Psoas muscle (tissue), 8 donors: Measurements from ENCODE around the gene TAPT1. TPM values are rescaled to one million over a fixed set of nuclear protein-coding genes. Genes with fewer than 3 reads are reported as not detected.

Experiments used
- ATAC-seq, 4 donors: fragments of 200-7000 bp; cut with Tn5 transposase; one replicate each; pipeline ENCODE4 v1.9.1; 2020; ENCODE audit warnings: moderate library complexity in 3 of 4, mild to moderate bottlenecking in 2 of 4
- DNase-seq, 2 donors: peaks; one replicate each; pipeline ENCODE4 v3.0.0-alpha.2; 2020
- H3K27ac ChIP-seq: fragments of 200-600 bp; one replicate; pipeline ENCODE4 v1.8.0; 2022
- H3K27me3 ChIP-seq, 3 donors: fragments of 200-600 bp in 1 of 3; one replicate each; pipeline versions ENCODE4 v1.6.1 to v1.8.0; 2013 to 2022; ENCODE audit warnings: low read length in 2 of 3, mild to moderate bottlenecking in 2 of 3, moderate library complexity in 1 of 3; ENCODE audit not compliant: insufficient read depth in 3 of 3
- H3K36me3 ChIP-seq, 2 donors: fragments of 200-600 bp in 1 of 2; one replicate each; pipeline versions ENCODE4 v1.6.1 to v1.8.0; 2013 to 2022; ENCODE audit warnings: low read depth in 1 of 2, mild to moderate bottlenecking in 1 of 2, moderate library complexity in 1 of 2; ENCODE audit not compliant: insufficient read depth in 1 of 2
- H3K4me1 ChIP-seq: fragments of 200-600 bp; one replicate; pipeline ENCODE4 v1.8.0; 2022
- H3K4me3 ChIP-seq: fragments of 200-600 bp; one replicate; pipeline ENCODE4 v1.8.0; 2022; ENCODE audit warnings: mild to moderate bottlenecking
- H3K9me3 ChIP-seq: fragments of 200-600 bp; one replicate; pipeline ENCODE4 v1.8.0; 2022
- WGBS, 3 donors: extraction: QIAGEN DNeasy Blood & Tissue Kit; methylation state at CpG; one replicate each; pipeline versions ENCODE4 v1.1.6 to v1.1.7; 2013; 5-methylcytosine and 5-hydroxymethylcytosine counted together
- intact Hi-C, 2 donors: fragments of 100-400 bp; cut with DNase I; formaldehyde crosslinking; loops; one replicate each; pipeline versions ENCODE4 v1.11.0 to v1.14.2; 2022
- polyA plus RNA-seq, 3 donors: library from polyadenylated mRNA; stranded (reverse); fragments of 200-250 nt; gene quantifications; one replicate each; pipeline ENCODE4 v1.2.3, GENCODE V29; 2013
- total RNA-seq, 4 donors: library from RNA; stranded (reverse); fragmentation: NEBNext Ultra II Directional in 2 of 4; extraction: Animal tissue kit (Norgen Biotek cat#: 25700) in 2 of 4; gene quantifications; one replicate each; pipeline versions ENCODE4 v1.2.1 to v1.2.4, GENCODE V29; 2021 to 2023
- TF ChIP-seq, protein P1 (sequence below): fragments of 200-600 bp; IDR thresholded peaks from one replicate; pipeline ENCODE4 v1.8.0; 2022; ENCODE audit warnings: antibody characterized with exemption
- donor health status: healthy with polysubstance abuse.
- donor health status: DM: no; HTN: no; CAD: no; lungs with moderate emphysema.
- donor health status: Bipolar disorder and iron deficiency.
- donor health status: healthy.
- donor health status: DM: yes; HTN: yes; CAD: no.
- donor health status: DM: no; HTN: no; CAD: no.
- donor health status: DM: no; HTN: no; CAD: no.
- donor health status: DM: yes; HTN: yes; CAD: no.

The TAPT1 gene
- total and polyA plus RNA-seq, 7 donors: 14.2 to 101 (median 46.9) TPM

DNA sequence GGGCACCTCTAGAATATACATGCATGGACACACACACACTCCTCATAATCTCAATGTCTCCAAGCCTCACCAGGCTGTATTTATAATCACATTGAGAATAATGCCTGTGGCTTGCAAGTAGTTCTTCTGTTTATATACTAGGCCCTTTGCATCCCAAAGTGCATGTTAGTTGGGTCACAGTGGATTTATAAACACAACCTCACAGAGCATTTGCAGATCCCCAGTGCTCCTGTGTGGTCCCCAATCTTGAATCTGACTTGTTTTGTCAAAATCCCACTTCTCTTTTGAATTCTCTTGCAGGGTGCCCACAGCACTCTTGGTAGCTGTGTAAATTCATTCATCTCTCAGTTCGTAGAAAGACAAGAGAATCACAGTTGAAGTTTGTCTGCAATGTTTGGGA lies 92.9 kb downstream of the TAPT1 start:
- no peak for ATAC-seq

DNA sequence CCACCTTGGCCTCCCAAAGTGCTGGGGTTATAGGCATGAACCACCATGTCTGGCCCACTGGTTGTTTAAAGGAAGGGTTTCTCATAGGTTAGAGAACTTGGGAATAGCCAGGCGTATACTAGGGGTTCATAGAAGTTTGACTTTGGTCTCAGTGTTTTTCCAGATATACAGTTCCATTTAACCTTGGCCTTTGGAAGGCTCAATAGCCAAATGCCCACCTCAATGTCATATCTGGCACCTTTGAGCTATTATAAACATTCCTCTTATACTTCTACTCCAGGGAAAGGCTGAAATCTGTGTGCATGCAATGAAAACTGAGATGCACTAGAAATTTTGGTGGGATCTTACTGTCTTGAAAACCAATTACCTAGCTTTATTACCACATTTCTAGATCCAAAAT lies 95.0 kb downstream of the TAPT1 start:
- TF ChIP-seq, protein P1, sequence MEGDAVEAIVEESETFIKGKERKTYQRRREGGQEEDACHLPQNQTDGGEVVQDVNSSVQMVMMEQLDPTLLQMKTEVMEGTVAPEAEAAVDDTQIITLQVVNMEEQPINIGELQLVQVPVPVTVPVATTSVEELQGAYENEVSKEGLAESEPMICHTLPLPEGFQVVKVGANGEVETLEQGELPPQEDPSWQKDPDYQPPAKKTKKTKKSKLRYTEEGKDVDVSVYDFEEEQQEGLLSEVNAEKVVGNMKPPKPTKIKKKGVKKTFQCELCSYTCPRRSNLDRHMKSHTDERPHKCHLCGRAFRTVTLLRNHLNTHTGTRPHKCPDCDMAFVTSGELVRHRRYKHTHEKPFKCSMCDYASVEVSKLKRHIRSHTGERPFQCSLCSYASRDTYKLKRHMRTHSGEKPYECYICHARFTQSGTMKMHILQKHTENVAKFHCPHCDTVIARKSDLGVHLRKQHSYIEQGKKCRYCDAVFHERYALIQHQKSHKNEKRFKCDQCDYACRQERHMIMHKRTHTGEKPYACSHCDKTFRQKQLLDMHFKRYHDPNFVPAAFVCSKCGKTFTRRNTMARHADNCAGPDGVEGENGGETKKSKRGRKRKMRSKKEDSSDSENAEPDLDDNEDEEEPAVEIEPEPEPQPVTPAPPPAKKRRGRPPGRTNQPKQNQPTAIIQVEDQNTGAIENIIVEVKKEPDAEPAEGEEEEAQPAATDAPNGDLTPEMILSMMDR: no peak
- DNase-seq (no peak), ATAC-seq (no peak)
- Histone ChIP-seq H3K27me3 (no peaks in the 10 kb centered on the region), H3K27ac (no peak overlapping the region), H3K36me3 (no peaks in the 10 kb centered on the region), H3K4me3 (no peak overlapping the region), H3K9me3 (no peaks in the 10 kb centered on the region), H3K4me1 (no peaks in the 10 kb centered on the region)
- intact Hi-C loops: loop anchor here in 1 of 2 donors (5.0 kb wide), 1 partner anchor 164 kb away; no protein-coding TSS in a partner anchor
- 92 to 100% (median 96%) methylated on average over 1 of the region's 1 CpG for WGBS, 3 donors

More for the DNA sequence above, 92.9 kb downstream of the TAPT1 start:
- Histone ChIP-seq H3K27me3 (no peaks in the 10 kb centered on the region), H3K36me3 (no peaks in the 10 kb centered on the region), H3K9me3 (no peaks in the 10 kb centered on the region), H3K4me3 (no peak overlapping the region), H3K4me1 (no peaks in the 10 kb centered on the region), H3K27ac (no peak overlapping the region)
- WGBS, 3 donors: 86 to 95% (median 92%) methylated on average over 1 of the region's 1 CpG
- no peak for DNase-seq
- intact Hi-C loops: loop anchor here in 1 of 2 donors (5.0 kb wide), 1 partner anchor 166 kb away; no protein-coding TSS in a partner anchor
- TF ChIP-seq, protein P1: no peak

DNA sequence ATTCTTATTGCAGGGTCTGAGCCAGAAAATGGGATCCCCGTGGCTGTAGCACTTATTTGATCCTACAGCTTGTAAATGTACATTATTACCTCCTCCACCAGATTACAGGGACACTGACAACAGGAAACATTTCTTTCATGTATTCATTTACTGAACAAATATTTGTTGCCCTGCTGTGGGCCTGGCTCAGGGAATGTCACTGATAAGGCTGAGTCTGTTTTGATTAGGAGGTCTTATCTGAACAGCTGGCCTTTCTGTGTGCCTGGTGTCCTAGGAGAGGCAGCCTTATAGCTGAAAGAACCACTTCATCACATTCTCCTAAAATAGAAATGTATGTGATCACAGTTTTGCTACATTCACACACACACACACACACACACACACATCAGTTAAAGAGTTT lies 96.9 kb downstream of the TAPT1 start:
- 65 to 74% (median 67%) methylated on average over 1 of the region's 1 CpG for WGBS, 3 donors
- Histone ChIP-seq H3K4me1 (no peaks in the 10 kb centered on the region), H3K4me3 (no peak overlapping the region), H3K36me3 (no peaks in the 10 kb centered on the region), H3K9me3 (no peaks in the 10 kb centered on the region), H3K27me3 (no peaks in the 10 kb centered on the region), H3K27ac (no peak overlapping the region)
- ATAC-seq (no peak), DNase-seq (no peak)
- TF ChIP-seq, protein P1: no peak
- intact Hi-C loops: no loop called here

DNA sequence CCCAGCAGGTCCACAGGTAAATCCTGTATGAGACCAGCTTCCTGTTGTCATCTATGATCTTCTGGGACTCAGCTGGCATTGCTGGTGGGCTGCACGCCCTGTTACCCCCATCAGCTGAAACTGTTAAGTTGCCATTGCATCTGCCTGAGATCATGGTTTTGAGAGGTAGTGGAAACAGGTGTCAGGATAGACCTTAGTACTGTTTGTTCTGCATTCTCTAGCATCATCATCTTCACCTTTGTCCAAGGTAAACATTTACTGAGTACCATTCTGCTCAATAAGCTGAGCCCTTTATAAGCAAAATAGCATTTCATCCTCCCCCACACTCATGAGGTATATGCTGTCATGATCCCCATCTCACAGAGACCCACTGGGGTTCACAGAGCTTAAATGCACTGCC lies 99.6 kb downstream of the TAPT1 start:
- no peak for ATAC-seq
- no peak for DNase-seq
- Histone ChIP-seq H3K4me1 (peaks cover 17% of the 10 kb centered on the region), H3K4me3 (no peak overlapping the region), H3K36me3 (no peaks in the 10 kb centered on the region), H3K27me3 (no peaks in the 10 kb centered on the region), H3K27ac (no peak overlapping the region), H3K9me3 (no peaks in the 10 kb centered on the region)
- 96 to 100% (median 100%) methylated on average over 1 of the region's 1 CpG for WGBS, 3 donors
- intact Hi-C loops: no loop called here
- TF ChIP-seq, protein P1: no peak
